Stimulated activated CD8-positive, alpha-beta memory T cell treated with anti-CD3 and anti-CD28 coated beads, Interleukin-4, amount 100 ng/mL, for 4 hours (primary cell): Measurements from ENCODE around the gene GPHN.

Experiments used
- DNase-seq, 2 donors: peaks; one replicate each; pipeline ENCODE4 v3.0.0-alpha.2; 2020; ENCODE audit warnings: low read depth in 2 of 2, low spot score in 1 of 2

Gene GPHN

DNA sequence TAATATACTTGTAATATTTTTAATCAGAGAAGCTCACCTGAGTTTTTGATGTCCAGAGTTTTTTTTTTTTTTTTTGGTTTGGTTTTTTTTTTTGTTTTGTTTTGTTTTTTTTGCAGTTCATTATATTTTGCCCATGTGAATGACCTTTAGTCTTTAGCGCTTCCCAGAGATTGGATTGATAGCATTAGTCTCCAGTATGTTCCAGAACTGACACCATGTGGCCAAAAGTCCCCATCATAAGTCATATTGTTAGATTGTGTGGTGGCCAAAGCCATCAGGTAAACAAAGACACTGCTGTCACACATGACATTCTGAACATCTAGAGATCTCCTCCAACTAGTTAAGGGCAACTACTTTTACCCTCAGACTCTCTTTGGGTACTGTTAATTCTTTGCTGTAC is 408.5 kb downstream of the GPHN start:
- DNase-seq = no peak

DNA sequence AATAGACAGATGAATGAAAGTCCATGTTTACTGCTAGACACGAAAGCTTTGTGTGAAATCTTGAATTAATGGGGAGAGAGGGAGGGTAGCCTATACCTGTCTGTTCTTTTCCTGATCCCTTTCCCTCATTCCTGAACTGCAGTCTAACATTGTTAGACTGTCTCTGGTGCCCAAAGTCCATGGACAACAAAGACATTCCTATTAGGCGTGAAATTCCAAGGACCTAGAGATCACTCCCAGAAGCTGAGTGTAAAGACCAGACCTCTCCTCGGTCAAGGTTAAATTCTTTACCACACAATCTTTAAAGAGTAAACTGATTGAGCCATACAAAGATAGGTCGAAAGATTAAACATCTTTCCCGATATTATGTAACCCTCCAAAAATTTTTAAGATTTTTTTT is 410.6 kb downstream of the GPHN start:
- no peak for DNase-seq

DNA sequence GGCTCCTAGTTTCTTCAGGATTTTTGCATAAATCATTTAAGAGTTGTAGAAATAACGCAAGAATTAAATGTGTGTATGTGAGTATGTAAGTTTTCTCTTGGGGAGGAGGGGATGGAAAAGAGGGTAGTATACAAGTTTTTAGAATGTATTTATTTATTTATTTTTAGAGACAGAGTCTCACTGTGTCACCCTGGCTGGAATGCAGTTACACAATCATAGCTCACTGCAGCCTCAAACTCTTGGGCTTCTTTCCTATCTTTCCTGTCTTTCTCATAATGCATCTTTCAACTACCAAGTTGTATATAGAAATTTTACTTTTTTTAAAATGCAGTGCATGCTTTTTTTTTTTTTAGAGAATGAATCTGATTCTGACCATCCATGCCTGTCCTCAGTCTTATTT is 412.2 kb downstream of the GPHN start:
- no peak for DNase-seq

GRCh38 chr14:66923251-66923650 is 415.3 kb downstream of the GPHN start:
- DNase-seq = no peak

- no peak for DNase-seq
Observed at GRCh38 chr14:66939409-66939808, 431.5 kb downstream of the GPHN start.

DNA sequence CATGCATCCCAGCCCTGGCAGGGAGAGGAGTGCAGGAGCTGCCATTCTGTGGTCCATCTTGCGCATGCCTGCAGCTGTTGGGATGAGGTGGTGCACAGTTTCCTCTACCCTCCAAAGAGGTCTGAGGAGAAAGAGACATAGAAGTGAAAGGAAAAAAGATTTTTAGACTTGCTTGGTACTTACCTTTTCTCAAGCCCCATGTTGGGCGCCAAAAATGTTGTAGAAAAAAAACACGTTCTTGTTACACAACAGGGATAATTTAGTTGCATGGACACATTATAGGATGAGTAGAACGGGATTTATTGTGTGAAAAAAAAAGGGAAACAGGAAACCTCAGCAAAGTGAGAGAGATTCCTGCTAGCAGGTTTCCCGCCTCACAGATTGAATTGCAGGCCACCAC is 436.9 kb downstream of the GPHN start:
- DNase-seq = no peak

- DNase-seq = no peak
Observed at GRCh38 chr14:66955159-66955558, 447.2 kb downstream of the GPHN start.

DNA sequence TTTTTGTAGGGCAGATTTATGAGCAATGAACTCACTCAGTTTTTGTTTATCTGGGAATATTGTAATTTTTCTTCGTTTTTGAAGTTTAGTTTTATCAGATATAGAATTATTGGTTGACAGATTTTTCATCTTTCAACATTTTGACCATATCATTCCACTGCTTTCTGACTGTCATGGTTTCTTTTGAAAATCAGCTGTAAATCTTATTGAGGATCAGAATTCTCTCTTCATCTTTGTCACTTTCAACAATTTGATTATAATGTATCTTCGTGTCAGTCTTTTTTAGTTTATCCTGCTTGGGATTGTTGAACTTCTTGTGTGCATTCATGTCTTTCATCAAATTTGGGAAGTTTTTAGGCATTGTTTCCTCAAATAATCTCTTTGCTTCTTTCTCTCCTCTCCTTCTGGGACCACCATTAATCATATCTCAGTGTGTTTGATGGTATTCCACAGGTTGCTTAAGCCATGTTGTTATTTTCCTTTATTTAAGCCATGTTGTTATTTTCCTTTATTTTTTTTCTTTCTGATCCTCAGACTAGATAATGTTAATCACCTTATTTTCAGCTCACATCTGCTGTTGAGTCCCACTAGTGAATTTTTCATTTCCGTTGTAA is 451.6 kb downstream of the GPHN start:
- DNase-seq = no peak

DNA sequence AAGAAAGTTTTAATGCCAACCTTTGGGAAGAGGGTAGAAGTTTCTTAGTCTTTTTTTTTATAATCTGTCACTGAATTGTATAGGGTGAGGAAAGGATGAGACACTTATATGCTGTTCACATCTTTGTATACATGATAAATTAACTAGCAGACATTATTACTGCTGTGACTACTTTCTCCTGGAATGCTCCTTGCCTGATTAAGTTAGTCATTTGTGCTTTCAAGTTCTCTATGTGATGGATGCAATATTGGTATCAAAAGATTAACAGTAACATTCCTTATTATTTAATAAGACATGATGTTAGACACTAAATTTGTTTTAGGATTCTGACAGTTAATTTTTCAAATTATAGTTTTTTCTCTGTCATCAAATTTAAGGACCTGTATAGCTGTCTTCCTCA is 457.9 kb downstream of the GPHN start:
- DNase-seq = no peak

GRCh38 chr14:66972469-66972868 is 464.5 kb downstream of the GPHN start:
- DNase-seq = no peak

GRCh38 chr14:66974397-66975025 is 466.6 kb downstream of the GPHN start:
- no peak for DNase-seq

- no peak for DNase-seq
Observed at GRCh38 chr14:66975251-66975650, 467.3 kb downstream of the GPHN start.

DNA sequence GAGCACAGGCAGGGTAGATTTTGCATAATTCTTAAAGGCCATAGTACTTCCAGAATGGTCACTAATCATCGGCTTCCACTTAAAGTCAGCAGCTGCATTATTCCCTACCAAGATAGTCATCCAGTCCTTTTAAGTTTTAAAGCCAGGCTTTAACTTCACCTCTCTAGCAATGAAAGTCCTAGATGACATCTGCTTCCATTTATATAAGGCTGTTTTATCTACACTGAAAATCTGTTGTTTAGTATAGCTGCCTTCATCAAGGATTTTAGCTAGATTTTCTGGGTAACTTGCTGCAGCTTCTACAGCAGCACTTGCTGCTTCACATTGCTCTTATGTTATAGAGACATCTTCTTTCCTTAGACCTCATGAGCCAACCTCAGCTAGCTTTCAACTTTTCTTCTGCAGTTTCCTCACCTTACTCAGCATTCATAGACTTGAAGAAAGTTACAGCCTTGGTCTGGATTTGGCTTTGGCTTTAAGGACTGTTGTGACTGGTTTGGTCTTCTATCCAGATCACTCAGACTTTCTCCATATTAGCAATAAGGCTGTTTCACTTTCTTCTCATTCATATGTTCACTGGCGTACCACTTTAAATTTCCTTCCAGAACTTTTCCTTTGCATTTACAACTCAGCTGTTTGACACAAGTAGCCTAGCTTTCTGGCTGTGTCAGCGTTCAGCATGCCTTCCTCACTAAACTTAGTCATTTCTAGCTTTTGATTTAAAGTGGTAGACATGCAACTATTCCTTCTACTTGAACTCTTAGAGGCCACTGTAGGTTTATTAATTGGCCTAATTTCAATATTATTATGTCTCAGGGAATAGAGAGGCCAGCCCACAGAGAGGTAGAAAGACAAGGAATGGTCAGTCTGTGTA is 471.4 kb downstream of the GPHN start:
- no peak for DNase-seq

DNA sequence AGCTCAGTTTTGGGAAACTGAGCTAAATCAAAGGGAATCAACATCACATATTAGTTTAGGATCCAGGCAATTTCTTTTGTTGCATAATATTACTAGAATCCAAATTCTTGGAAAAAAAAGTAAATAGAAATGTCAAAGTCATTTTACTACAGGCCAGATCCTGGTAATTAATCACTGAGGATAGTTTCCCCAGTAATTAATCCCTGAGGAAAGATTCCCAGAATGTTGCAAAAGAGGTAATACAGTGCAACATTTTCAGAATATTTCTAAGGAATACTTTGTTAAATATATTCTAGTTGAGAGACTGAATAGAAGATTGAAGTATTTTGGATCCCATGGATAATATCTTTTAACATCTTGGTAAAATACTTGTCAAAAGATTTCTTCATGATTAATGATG is 474.3 kb downstream of the GPHN start:
- DNase-seq = no peak

GRCh38 chr14:66992776-66993175 is 484.8 kb downstream of the GPHN start:
- no peak for DNase-seq

DNA sequence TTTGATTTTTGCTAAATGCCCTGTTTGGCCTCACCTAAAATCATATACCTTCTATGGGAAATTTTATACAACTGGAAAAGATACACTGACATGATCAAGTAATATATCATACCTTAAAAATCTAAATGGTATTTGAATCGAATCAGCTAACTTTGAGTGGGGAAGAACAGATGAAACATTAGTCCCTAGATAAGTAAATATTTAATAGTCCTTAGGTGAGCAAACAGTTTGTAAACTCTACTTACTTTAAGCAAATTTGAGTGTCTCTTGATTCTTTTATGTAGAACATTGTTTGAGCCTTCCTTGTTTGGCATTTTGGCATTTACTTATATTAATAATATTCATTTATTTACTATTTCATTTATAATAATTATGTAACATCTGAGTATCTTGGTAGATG is 485.6 kb downstream of the GPHN start:
- no peak for DNase-seq

- no peak for DNase-seq
Observed at GRCh38 chr14:66998013-66998412, 490.1 kb downstream of the GPHN start.

DNA sequence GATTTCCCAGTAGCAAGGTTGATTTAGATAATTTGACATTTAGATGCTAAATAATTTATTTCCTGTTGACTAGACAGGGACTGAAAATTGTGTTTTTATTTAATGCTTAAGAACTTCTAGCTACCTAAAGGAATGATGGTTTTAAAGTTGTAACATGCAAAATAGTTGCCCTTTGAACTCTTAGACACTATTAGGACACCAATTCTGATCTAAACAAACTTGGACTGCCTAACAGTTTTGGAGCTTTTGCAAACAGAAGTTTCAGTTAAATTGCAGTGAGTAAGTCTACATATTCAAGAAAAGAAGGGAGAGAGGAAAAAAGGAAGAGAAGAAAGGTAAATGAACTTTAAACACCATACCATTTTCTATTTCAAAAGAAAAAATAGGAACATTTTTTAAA is 492.0 kb downstream of the GPHN start:
- DNase-seq = no peak

DNA sequence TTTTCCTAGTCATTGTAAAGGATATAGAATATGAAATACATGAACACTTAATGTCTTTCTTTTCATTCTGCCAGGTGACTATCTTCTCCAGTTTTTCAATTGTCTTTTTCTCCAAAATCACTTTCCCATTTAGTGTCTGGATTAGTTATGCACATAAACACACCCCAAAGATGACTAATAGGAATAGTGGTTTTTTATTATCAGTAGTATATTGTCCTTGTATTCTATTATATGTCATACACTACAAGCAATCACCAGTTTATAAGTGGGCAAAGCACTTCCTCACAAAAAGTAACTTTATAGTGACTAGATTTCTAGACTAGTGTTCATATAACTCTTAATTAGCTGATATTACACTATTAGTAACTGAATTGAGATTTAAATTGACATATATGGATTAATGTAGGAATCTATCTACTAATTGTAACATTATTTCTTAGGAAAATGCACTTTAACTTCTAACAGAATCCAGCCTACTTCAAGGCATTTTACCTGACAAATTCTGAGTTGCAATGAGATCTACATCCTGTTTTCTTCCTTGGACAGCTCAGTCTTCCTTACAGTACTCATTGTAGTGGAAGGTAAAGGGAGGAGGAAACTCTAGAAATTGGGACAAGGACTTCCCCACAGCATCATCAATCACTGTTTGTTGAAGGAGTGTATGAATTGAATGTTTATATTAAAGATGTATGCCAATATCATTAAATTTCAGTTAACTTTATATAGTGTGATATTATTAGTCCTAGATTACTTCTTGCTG is 495.2 kb downstream of the GPHN start:
- no peak for DNase-seq

DNA sequence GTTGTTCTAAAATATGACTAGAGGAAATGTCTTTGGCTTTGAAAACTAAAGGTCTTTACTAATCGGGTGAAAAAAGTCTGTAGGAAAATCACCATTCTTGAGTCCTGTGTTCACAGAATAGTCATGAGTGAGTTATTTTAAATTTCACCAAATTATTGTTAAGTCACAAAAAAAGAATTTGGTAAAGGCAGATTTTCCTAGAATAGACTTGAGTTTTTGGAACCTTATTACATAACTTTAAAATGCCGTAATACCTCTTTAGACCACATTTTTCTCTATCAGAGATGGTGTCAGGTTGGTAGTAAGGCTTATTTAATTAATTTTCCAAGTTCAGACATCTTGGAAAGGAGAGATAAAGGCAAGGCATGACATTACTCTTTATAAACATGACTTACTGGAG is 496.6 kb downstream of the GPHN start:
- DNase-seq = no peak

GRCh38 chr14:67010602-67011001 is 502.7 kb downstream of the GPHN start:
- DNase-seq = no peak

- no peak for DNase-seq
Observed at GRCh38 chr14:67016856-67017255, 508.9 kb downstream of the GPHN start.
